Stomach (tissue), 4 donors: ENCODE measurements around the gene OR2AT4.

ENCODE experiments used
- CTCF ChIP-seq, 7 experiments: fragments of 450-650 bp in 4 of 7; fragments of 200-600 bp in 3 of 7; sonication (generic) in 3 of 7; IDR thresholded peaks; one replicate each; pipeline ENCODE4 v1.5.1; 2016 to 2019; ENCODE audit warnings: antibody characterized with exemption in 7 of 7, control low read depth in 2 of 7, mild to moderate bottlenecking in 1 of 7
- EP300 ChIP-seq: sonication (generic); formaldehyde crosslinking; IDR thresholded peaks from one replicate; pipeline ENCODE4 v1.6.1; 2017; ENCODE audit warnings: antibody characterized with exemption

GRCh38 chr11:75112200-75112599 lies 15.5 kb upstream of the OR2AT4 start:
- TF ChIP-seq CTCF (IDR thresholded peaks at IDR 0.05) (no peak), EP300 (no peak)
